Esophagus (tissue), 2 donors: ENCODE results near the gene AGAP1. TPM values are rescaled to one million over a fixed set of nuclear protein-coding genes. Genes with fewer than 3 reads are reported as not detected.

Experiments
- H3K27ac ChIP-seq, 2 donors: one replicate each; pipeline ENCODE4 v1.5.1; 2013; ENCODE audit warnings: low read depth in 2 of 2, mild to moderate bottlenecking in 2 of 2, inconsistent platforms in 1 of 2, low read length in 1 of 2, moderate library complexity in 1 of 2
- H3K27me3 ChIP-seq, 2 donors: one replicate each; pipeline ENCODE4 v1.6.1; 2013; ENCODE audit warnings: low read length in 2 of 2, control low read depth in 1 of 2, mild to moderate bottlenecking in 1 of 2; ENCODE audit not compliant: insufficient read depth in 2 of 2, control insufficient read depth in 1 of 2
- H3K36me3 ChIP-seq, 2 donors: one replicate each; pipeline ENCODE4 v1.6.1; 2013; ENCODE audit warnings: low read length in 1 of 2; ENCODE audit not compliant: control insufficient read depth in 2 of 2, insufficient read depth in 2 of 2
- H3K4me1 ChIP-seq, 2 donors: one replicate each; pipeline ENCODE4 v1.6.1; 2013; ENCODE audit warnings: low read length in 1 of 2; ENCODE audit not compliant: control insufficient read depth in 2 of 2, insufficient read depth in 2 of 2
- H3K4me3 ChIP-seq, 2 donors: one replicate each; pipeline ENCODE4 v1.5.1; 2013; ENCODE audit warnings: low read length in 2 of 2, mild to moderate bottlenecking in 2 of 2, low read depth in 1 of 2, moderate library complexity in 1 of 2
- H3K9me3 ChIP-seq, 2 donors: one replicate each; pipeline ENCODE4 v1.6.1; 2013; ENCODE audit warnings: mild to moderate bottlenecking in 2 of 2, low read depth in 1 of 2, low read length in 1 of 2, moderate library complexity in 1 of 2; ENCODE audit not compliant: control insufficient read depth in 2 of 2, insufficient read depth in 1 of 2
- WGBS, 2 donors: extraction: QIAGEN DNeasy Blood & Tissue Kit; methylation state at CpG; one replicate each; pipeline ENCODE4 v1.1.7; 2013; 5-methylcytosine and 5-hydroxymethylcytosine counted together
- polyA plus RNA-seq, 2 donors: library from polyadenylated mRNA; stranded (reverse); fragments of 200-250 nt; gene quantifications; one replicate each; pipeline ENCODE4 v1.2.3, GENCODE V29; 2013
- donor health status: healthy with polysubstance abuse.
- donor health status: Bipolar disorder and iron deficiency.

Gene AGAP1
- polyA plus RNA-seq, 2 donors = 4.9 TPM

GRCh38 chr2:235550946-235551345, 57.1 kb downstream of the AGAP1 start:
- WGBS, 2 donors = 88 to 94% methylated on average over 8 of the region's 8 CpGs
- peaks cover 0 to 13% of the 10 kb centered on the region in 2 donors for H3K4me1 ChIP-seq

GRCh38 chr2:235551965-235552364, 58.1 kb downstream of the AGAP1 start:
- WGBS, 2 donors = 38 to 47% methylated on average over 8 of the region's 8 CpGs
- H3K9me3 ChIP-seq = no peaks in the 10 kb centered on the region
- peaks cover 2 to 14% of the 10 kb centered on the region in 2 donors for H3K4me1 ChIP-seq

More at GRCh38 chr2:235550946-235551345, 57.1 kb downstream of the AGAP1 start:
- H3K36me3 ChIP-seq = no peaks in the 10 kb centered on the region
- H3K27ac ChIP-seq = no peak overlapping the region
- no peak overlapping the region for H3K4me3 ChIP-seq
- no peaks in the 10 kb centered on the region for H3K27me3 ChIP-seq
- H3K9me3 ChIP-seq = no peaks in the 10 kb centered on the region

DNA sequence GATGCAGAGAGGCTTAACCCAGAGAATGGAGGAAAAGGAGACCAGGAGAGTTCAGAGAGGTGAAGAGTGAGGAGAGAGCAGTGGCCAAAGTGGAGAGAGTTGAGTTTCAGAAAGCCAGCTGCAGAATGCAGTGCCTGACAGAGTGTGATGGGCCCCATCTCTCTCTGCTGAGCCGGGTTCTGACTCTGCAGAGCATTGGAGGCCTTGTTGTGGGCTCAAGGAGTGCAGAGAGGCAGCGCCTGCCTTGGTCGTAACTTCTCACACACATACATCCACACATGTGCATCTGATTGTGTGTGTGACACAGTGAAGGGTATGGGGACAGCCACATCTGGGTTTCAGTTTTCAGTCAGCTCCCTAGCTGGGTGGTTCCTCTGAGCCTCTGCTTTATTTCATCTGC, 58.8 kb downstream of the AGAP1 start:
- no peaks in the 10 kb centered on the region for H3K27me3 ChIP-seq
- H3K4me3 ChIP-seq = no peak overlapping the region
- 87 to 88% methylated on average over 3 of the region's 3 CpGs for WGBS, 2 donors
- peaks cover 4 to 14% of the 10 kb centered on the region in 2 donors for H3K4me1 ChIP-seq
- H3K9me3 ChIP-seq = no peaks in the 10 kb centered on the region
- H3K36me3 ChIP-seq = no peaks in the 10 kb centered on the region
- no peak overlapping the region for H3K27ac ChIP-seq

More at GRCh38 chr2:235551965-235552364, 58.1 kb downstream of the AGAP1 start:
- no peak overlapping the region for H3K4me3 ChIP-seq
- no peaks in the 10 kb centered on the region for H3K36me3 ChIP-seq
- no peak overlapping the region for H3K27ac ChIP-seq
- no peaks in the 10 kb centered on the region for H3K27me3 ChIP-seq

DNA sequence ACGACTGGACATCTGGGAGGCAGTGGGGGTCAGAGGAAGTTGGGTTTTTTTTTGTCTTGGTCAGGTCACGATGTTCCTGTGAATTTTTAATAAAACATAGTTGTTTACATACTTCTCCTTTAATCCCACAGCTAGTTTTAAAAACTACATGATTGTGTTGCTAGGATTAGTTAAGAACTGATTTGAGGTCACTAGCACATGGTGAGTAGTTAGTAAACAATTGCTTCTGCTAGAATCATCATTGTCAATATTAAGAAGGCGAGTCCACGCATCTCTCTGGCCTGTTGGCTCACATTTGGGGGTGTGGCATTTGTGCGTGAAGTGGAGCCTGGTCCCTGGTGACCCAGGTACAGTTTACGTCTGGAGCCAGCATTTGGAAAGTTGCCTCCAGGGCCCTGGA, 59.4 kb downstream of the AGAP1 start:
- no peaks in the 10 kb centered on the region for H3K27me3 ChIP-seq
- H3K36me3 ChIP-seq = no peaks in the 10 kb centered on the region
- 59 to 60% methylated on average over 6 of the region's 6 CpGs for WGBS, 2 donors
- H3K4me1 ChIP-seq = peaks cover 4 to 14% of the 10 kb centered on the region in 2 donors
- H3K4me3 ChIP-seq = no peak overlapping the region
- H3K9me3 ChIP-seq = no peaks in the 10 kb centered on the region
- H3K27ac ChIP-seq = no peak overlapping the region

- 77 to 82% methylated on average over 13 of the region's 13 CpGs for WGBS, 2 donors
- H3K9me3 ChIP-seq = no peaks in the 10 kb centered on the region
- no peaks in the 10 kb centered on the region for H3K27me3 ChIP-seq
- no peak overlapping the region for H3K4me3 ChIP-seq
- H3K27ac ChIP-seq = no peak overlapping the region
- peaks cover 4 to 14% of the 10 kb centered on the region in 2 donors for H3K4me1 ChIP-seq
- H3K36me3 ChIP-seq = no peaks in the 10 kb centered on the region
Observed at GRCh38 chr2:235553696-235554100, 59.9 kb downstream of the AGAP1 start.

GRCh38 chr2:235554385-235554784, 60.5 kb downstream of the AGAP1 start:
- no peaks in the 10 kb centered on the region for H3K36me3 ChIP-seq
- no peak overlapping the region for H3K4me3 ChIP-seq
- H3K9me3 ChIP-seq = no peaks in the 10 kb centered on the region
- no peak overlapping the region for H3K27ac ChIP-seq
- H3K4me1 ChIP-seq = peaks cover 4 to 12% of the 10 kb centered on the region in 2 donors
- 91 to 92% methylated on average over 6 of the region's 6 CpGs for WGBS, 2 donors
- no peaks in the 10 kb centered on the region for H3K27me3 ChIP-seq

- no peak overlapping the region for H3K4me3 ChIP-seq
- no peaks in the 10 kb centered on the region for H3K36me3 ChIP-seq
- peaks cover 4 to 9% of the 10 kb centered on the region in 2 donors for H3K4me1 ChIP-seq
- WGBS, 2 donors = 88 to 92% methylated on average over 9 of the region's 9 CpGs
- no peak overlapping the region for H3K27ac ChIP-seq
- H3K9me3 ChIP-seq = no peaks in the 10 kb centered on the region
- no peaks in the 10 kb centered on the region for H3K27me3 ChIP-seq
Observed at GRCh38 chr2:235554936-235555335, 61.1 kb downstream of the AGAP1 start.

DNA sequence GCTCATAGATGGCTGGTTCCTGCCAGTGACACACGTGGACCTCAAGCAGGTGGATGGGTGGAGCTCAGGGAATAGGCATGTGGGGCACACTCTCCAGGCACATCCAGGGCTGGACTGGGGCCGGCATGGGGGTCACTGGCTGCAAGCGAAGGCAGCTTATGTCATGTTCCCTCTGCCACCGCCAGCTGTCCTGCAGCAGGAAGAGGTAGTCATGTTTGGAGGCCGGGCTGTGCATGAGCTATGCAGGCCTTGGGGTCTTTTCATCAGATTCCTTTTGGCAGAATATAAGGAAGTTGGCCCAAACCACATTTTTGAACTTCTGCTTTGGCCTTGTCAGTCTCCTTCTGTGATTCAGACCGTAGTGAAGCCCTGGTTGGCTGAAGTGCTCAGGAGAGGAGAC, 61.5 kb downstream of the AGAP1 start:
- Histone ChIP-seq H3K9me3 (no peaks in the 10 kb centered on the region), H3K4me1 (peaks cover 4 to 7% of the 10 kb centered on the region in 2 donors), H3K27ac (no peak overlapping the region), H3K27me3 (no peaks in the 10 kb centered on the region), H3K4me3 (no peak overlapping the region), H3K36me3 (no peaks in the 10 kb centered on the region)
- WGBS, 2 donors = 69 to 71% methylated on average over 6 of the region's 6 CpGs

GRCh38 chr2:235556086-235556485, 62.2 kb downstream of the AGAP1 start:
- no peak overlapping the region for H3K27ac ChIP-seq
- no peaks in the 10 kb centered on the region for H3K36me3 ChIP-seq
- H3K27me3 ChIP-seq = no peaks in the 10 kb centered on the region
- H3K4me1 ChIP-seq = peaks cover 4 to 11% of the 10 kb centered on the region in 2 donors
- H3K9me3 ChIP-seq = no peaks in the 10 kb centered on the region
- WGBS, 2 donors = 92% methylated on average over 3 of the region's 3 CpGs
- no peak overlapping the region for H3K4me3 ChIP-seq

DNA sequence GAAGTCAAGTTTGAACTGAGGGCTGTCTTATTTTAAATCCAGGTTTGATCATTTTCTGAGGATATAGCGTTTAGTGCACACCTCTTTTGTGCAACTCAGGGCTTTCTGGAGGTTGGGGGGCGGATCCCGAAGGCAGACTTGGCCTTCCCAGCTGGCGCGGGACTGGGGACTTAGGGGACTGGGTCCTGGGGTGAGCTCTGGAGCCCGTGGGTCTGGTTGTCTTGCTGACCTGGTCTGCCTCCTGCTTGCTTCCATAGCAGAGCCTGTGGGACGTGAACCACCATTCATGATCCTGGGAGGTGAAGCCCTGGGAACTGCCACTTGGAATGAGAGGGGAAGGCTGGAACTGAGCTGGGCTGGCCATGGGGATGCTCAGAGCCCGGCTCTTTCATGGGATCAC, 63.1 kb downstream of the AGAP1 start:
- Histone ChIP-seq H3K27me3 (no peaks in the 10 kb centered on the region), H3K4me1 (peaks cover 4 to 11% of the 10 kb centered on the region in 2 donors), H3K4me3 (no peak overlapping the region), H3K27ac (no peak overlapping the region), H3K36me3 (no peaks in the 10 kb centered on the region), H3K9me3 (no peaks in the 10 kb centered on the region)
- WGBS, 2 donors = 92% methylated on average over 8 of the region's 8 CpGs
